DLD1 (cell line): ENCODE results near the gene MCU.
"Not testable (repeated sequence)": the region's sequence is repeated elsewhere in the genome, so short reads cannot be mapped to it uniquely, and the experiment has no call there.

Source experiments
- in situ Hi-C: cut with HindIII; loops from 2 replicates; pipeline ENCODE4 v1.10.0; 2017; ENCODE audit warnings: low sequenced_read_pairs

Gene MCU

DNA sequence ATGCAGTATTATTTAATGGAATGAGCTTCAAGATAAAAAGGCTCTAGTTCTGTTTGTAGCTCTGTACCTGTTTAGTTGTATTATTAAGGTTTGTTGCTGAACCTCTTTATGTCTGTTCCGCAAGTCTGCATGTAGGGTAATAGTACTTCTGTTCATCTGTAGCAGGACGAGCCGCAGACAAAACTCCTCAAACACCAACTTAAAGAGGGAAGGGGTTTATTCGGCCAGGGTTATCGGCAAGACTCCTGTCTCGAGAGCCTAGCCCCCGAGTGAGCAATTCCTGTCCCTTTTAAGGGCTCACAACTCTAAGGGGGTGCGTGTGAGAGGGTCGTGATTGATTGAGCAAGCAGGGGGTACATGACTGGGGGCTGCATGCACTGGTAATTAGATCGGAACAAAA, 67.0 kb downstream of the MCU start:
- in situ Hi-C loops, result not testable (repeated sequence)

GRCh38 chr10:72759584-72759983, 67.6 kb downstream of the MCU start:
- in situ Hi-C loops, result no loop called here

DNA sequence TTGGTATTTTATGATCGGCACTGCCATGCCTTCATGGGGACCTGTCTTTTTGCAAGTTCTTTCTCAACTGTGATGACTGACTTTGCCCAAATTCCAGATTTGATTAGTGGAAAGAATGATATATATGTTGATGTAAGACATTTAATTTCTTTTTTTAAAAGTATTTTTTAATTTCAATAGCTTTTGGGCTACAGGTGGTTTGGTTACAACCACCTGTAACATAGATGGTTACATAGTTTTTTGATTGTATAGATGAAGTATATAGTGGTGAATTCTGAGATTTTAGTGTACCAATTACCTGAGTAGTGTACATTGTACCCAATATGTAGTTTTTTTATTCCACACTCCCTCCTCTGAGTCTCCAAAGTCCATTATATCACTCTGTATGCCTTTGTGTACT, 69.6 kb downstream of the MCU start:
- in situ Hi-C loops, result no loop called here

DNA sequence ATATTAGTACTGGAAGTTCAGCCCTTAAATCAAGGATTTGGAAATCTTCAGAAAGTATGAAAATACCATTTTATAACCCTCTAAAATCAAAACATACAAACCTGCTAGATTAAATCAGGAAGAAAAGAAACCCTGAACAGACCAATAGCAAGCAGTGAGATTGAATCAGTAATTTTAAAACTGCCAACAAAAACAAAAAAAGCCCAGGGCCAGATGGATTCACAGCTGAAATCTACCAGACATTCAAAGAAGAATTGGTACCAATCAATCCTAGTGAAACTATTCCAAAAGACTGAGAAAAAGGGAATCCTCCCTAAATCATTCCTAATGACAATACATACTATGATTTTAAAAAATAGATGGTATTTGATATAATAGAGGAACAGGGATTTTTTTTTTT, 70.1 kb downstream of the MCU start:
- in situ Hi-C loops, result no loop called here

GRCh38 chr10:72763201-72763600, 71.3 kb downstream of the MCU start:
- in situ Hi-C loops, result no loop called here

- in situ Hi-C loops, result no loop called here
Measured at GRCh38 chr10:72764151-72764550, 72.2 kb downstream of the MCU start.

DNA sequence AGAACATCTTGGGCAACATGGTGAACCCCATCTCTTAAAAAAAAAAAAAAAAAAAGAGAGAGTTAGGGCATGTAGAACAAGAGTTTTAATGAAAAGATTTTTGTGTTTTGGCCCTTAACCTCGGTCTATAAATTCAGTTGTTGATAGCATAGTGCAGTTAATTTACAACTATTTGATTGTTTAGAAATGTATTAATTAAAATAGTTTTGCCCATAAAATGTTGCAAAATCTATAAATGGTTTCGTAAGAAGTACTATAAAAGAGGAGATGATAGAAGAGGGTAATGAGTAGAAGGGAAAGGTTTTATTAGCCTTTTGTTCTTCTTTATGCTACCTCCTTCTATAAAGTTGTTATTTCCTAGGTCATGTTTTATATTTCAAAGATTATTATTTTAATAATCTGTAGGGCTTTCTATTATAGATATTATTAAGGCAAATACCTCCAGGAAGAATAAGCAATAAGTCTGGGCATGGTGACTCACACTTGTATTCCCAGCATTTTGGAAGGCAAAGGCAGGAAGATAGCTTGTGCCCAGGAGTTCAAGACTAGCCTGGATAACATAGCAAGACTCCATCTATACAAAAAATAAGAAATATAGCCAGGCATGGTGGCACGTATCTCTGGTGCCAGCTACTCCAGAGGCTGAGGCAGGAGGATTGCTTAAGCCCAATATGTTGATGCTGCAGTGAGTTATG, 73.3 kb downstream of the MCU start:
- in situ Hi-C loops, result no loop called here

GRCh38 chr10:72771195-72771594, 79.3 kb downstream of the MCU start:
- in situ Hi-C loops, result not testable (repeated sequence)

- in situ Hi-C loops, result no loop called here
Measured at GRCh38 chr10:72772031-72772430, 80.1 kb downstream of the MCU start.

DNA sequence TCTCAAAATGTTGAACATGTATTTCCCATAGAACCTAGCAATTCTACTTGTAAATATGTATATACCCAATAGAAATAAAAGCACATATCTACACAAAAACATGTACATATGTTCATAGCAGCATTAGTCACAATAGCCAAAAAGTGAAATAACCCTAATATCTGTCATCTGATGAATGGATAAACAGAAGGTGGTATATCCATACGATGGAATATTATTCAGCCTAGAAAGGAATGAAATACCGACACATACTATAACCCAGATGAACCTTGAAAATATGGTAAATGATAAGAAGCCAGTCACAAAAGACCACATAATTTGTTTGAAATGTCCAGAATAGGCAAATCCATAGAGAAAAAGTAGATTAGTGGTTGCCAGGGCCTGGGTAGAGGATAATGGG, 87.9 kb downstream of the MCU start:
- in situ Hi-C loops, result no loop called here

- in situ Hi-C loops, result no loop called here
Measured at GRCh38 chr10:72782649-72783330, 90.8 kb downstream of the MCU start.

- in situ Hi-C loops, result no loop called here
Measured at GRCh38 chr10:72783410-72783833, 91.5 kb downstream of the MCU start.

DNA sequence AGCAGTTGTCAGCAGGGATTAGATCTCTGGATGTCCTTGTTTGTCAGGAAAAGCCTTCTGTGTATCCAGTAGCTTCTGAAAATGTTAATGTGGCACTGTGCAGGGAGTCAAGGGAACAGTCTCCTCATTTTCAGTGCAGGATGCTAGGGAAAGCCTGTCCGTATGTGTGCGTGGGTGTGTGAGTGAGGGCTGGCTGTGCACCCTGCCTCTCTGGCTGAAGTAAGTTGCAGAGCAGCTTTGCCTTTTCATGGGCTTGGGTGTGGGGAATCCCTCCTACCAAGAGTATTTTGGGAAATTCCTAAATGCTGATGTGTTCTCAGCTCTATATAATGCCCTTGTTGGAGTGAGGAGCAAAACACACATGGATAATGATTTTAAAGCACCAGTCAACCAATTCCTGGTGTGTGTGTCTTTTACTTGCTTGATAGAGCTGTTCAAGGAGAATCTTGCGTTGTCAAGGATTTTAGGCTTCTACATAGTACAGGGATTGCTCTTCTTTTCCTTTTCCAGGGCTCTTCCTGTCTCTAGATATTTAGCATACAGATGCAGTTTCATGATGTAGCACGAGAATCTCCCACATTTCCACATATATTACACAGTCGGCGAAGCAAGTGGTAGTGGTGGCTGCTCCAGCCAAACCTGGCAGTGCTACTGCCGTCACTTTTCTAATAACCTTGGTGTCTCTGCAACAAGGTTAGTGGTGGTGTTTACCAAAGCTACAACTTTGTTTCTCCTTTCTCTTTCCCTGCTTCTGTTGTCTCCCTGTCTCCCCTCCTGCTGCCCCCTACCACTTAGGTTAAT, 92.8 kb downstream of the MCU start:
- in situ Hi-C loops, result no loop called here

- in situ Hi-C loops, result no loop called here
Measured at GRCh38 chr10:72785409-72785808, 93.5 kb downstream of the MCU start.

DNA sequence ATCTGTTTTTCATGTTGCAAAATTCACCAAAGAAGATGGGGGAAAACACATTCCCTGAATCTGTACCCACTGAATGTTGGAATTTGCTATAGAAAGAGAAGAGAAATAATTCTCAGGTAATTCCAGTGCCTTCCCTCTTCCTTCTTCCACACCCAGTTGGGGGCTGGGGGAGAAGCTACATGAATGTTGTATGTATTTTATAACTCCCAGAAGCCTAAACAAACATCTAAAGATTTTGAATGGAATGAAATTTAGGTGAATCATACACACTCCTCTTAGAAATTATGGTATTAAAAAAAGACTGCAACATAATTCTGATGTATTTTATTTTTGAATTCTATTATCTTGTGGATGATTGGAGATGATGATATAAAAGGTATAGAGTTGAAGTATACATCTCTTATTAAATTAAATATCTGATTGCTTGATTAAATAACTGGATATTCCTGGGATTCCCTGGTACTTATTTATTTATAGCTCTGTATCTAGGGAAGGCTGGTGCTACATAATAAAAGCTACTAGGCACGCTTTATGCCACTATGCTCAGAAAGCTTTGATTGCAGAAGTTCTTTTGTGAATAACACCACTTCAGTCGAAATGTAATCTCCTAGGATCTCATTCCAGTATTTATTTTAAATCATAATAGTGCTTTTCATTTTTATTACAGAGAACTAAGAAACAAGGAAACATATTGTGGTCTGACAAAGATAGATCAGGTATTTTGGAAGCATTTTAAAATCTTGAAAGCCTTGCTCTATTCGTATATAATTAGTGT, 98.5 kb downstream of the MCU start:
- in situ Hi-C loops, result no loop called here

DNA sequence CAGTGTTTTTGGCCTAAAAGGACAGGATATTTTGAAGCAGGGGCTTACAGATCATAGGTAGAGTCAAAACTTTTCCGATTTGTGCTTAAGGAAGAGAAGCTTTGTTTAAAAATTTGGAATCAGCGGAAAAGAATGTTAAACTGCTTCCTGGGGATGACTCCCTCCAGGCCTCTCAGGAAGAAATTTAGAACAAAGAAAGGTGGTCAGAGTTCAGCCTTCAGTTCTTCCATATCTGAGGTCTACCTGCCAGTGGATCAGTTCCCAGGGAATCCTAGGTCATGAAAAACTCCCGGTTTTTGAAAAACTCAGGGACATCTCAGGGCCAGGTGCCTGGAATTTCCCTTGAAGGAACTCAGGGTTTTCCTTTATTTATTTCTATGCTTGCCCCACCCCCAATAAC, 100.3 kb downstream of the MCU start:
- in situ Hi-C loops, result no loop called here

DNA sequence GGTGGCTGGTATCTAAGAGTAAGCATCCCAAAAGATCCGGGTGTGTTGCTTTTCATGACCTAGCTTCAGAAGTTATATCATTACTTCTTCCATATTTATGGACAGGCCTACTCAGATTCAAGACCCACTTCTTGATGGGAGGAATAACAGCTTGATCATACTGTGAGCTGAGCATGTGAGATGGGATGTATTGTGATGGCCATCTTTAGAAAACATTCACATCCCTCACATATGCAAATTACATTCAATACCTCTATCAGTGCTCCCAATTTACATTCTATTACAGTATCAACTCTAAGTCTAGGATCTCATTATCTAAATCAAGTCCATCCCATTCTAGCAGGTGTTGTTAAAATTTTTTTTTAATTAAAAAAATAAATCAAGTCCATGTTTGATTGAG, 101.8 kb downstream of the MCU start:
- in situ Hi-C loops, result no loop called here

GRCh38 chr10:72794260-72794659, 102.3 kb downstream of the MCU start:
- in situ Hi-C loops, result no loop called here

GRCh38 chr10:72796042-72796441, 104.1 kb downstream of the MCU start:
- in situ Hi-C loops, result no loop called here

GRCh38 chr10:72796538-72796937, 104.6 kb downstream of the MCU start:
- in situ Hi-C loops, result no loop called here
